SK-N-DZ (cell line): ENCODE data around the gene TANC1.

Experiments
- DNase-seq: peaks from one replicate; pipeline ENCODE4 v3.0.0-alpha.2; 2015; ENCODE audit warnings: low spot score

Gene TANC1

GRCh38 chr2:158962074-158962473 is 6.4 kb upstream of the TANC1 start:
- no peak for DNase-seq

GRCh38 chr2:158963071-158963470 is 5.4 kb upstream of the TANC1 start:
- no peak for DNase-seq

- DNase-seq, result no peak
Measured at GRCh38 chr2:158965107-158965506, 3.3 kb upstream of the TANC1 start.

- DNase-seq, result no peak
Measured at GRCh38 chr2:158965641-158966040, 2.8 kb upstream of the TANC1 start.

- no peak for DNase-seq
Measured at GRCh38 chr2:158966312-158966711, 2.1 kb upstream of the TANC1 start.

GRCh38 chr2:158967114-158967730 is 1.2 kb upstream of the TANC1 start:
- DNase-seq, result peak; percentile 65

- DNase-seq, result peak; percentile 70
Measured at GRCh38 chr2:158967731-158968395, 577 bp upstream of the TANC1 start.

GRCh38 chr2:158969162-158969714 is 798 bp downstream of the TANC1 start:
- DNase-seq, result no peak

- peak; percentile 11 for DNase-seq
Measured at GRCh38 chr2:158969715-158970240, 1.3 kb downstream of the TANC1 start.

GRCh38 chr2:158970241-158970751 is 1.9 kb downstream of the TANC1 start:
- DNase-seq, result no peak

- DNase-seq, result no peak
Measured at GRCh38 chr2:158973116-158973956, 4.9 kb downstream of the TANC1 start.

- no peak for DNase-seq
Measured at GRCh38 chr2:158975271-158975921, 7.0 kb downstream of the TANC1 start.

GRCh38 chr2:158979772-158980171 is 11.3 kb downstream of the TANC1 start:
- no peak for DNase-seq

GRCh38 chr2:158984604-158985135 is 16.2 kb downstream of the TANC1 start:
- DNase-seq, result peak; percentile 35

- DNase-seq, result no peak
Measured at GRCh38 chr2:158988501-158988900, 20.1 kb downstream of the TANC1 start.

GRCh38 chr2:158989165-158989564 is 20.7 kb downstream of the TANC1 start:
- no peak for DNase-seq

GRCh38 chr2:158990397-158991214 is 22.2 kb downstream of the TANC1 start:
- no peak for DNase-seq

GRCh38 chr2:158993030-158993429 is 24.6 kb downstream of the TANC1 start:
- no peak for DNase-seq

- DNase-seq, result no peak
Measured at GRCh38 chr2:158993721-158994587, 25.5 kb downstream of the TANC1 start.
